Measurements from ENCODE around the gene MAPRE2. TPM values are rescaled to one million over a fixed set of nuclear protein-coding genes. Genes with fewer than 3 reads are reported as not detected.

MAPRE2 gene
- total RNA-seq, 1 donor from 2014 or later: 47.9 TPM

DNA sequence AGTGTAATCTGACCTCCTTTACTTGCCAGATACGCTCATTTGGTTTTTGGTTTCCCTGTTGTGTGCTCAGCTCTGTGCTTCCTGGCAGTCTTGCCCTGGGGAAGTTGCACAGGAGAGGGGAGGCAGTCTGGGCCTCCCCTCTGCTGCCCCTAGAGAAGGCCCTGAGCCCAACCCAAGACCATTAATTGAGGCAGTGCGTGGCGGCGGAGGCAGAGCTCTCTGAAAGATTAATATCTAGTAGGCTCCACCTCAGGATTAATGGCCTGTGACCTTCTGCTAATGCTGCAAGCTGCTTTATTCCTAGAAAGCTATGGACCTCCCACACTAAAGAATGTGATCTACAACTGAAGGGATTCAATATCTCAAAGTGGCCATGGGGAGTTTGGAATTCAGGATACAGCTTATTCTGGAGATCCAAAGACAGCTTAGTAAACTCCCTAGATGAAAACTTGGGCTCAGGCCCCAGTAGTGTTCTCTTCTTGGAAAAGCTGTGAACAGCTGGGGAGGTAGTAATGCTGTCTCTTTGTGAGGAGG, 41.4 kb upstream of the MAPRE2 start:
- no peak overlapping the region for H3K4me3 Mint-ChIP-seq (ENCODE audit: low read depth)
- H3K27ac Mint-ChIP-seq: no peak overlapping the region
- TF ChIP-seq CTCF (IDR thresholded peaks at IDR 0.05; ENCODE audit: unreplicated experiment): no peak
- H3K9me3 Mint-ChIP-seq (ENCODE audit: low read depth): no peaks in the 10 kb centered on the region
- DNase-seq (ENCODE audit: low spot score, unreplicated experiment): no peak
- no peaks in the 10 kb centered on the region for H3K27me3 Mint-ChIP-seq
- no peaks in the 10 kb centered on the region for H3K36me3 Mint-ChIP-seq (ENCODE audit: insufficient read depth)
- H3K4me1 Mint-ChIP-seq (ENCODE audit: low read depth): no peaks in the 10 kb centered on the region

- H3K27ac Mint-ChIP-seq: no peak overlapping the region
- H3K4me1 Mint-ChIP-seq (ENCODE audit: low read depth): no peaks in the 10 kb centered on the region
- no peaks in the 10 kb centered on the region for H3K9me3 Mint-ChIP-seq (ENCODE audit: low read depth)
- DNase-seq (ENCODE audit: low spot score, unreplicated experiment): no peak
- TF ChIP-seq CTCF (IDR thresholded peaks at IDR 0.05; ENCODE audit: unreplicated experiment): no peak
- H3K27me3 Mint-ChIP-seq: no peaks in the 10 kb centered on the region
- no peaks in the 10 kb centered on the region for H3K36me3 Mint-ChIP-seq (ENCODE audit: insufficient read depth)
- H3K4me3 Mint-ChIP-seq (ENCODE audit: low read depth): no peak overlapping the region
These were observed 40.8 kb upstream of the MAPRE2 start for GRCh38 chr18:35000457-35000856.

GRCh38 chr18:35002120-35002519, 39.1 kb upstream of the MAPRE2 start:
- DNase-seq (ENCODE audit: low spot score, unreplicated experiment): no peak
- Mint-ChIP-seq H3K9me3 (ENCODE audit: low read depth) (no peaks in the 10 kb centered on the region), H3K27ac (no peak overlapping the region), H3K36me3 (ENCODE audit: insufficient read depth) (no peaks in the 10 kb centered on the region), H3K27me3 (no peaks in the 10 kb centered on the region), H3K4me1 (ENCODE audit: low read depth) (no peaks in the 10 kb centered on the region), H3K4me3 (ENCODE audit: low read depth) (no peak overlapping the region)
- TF ChIP-seq CTCF (IDR thresholded peaks at IDR 0.05; ENCODE audit: unreplicated experiment): no peak

DNA sequence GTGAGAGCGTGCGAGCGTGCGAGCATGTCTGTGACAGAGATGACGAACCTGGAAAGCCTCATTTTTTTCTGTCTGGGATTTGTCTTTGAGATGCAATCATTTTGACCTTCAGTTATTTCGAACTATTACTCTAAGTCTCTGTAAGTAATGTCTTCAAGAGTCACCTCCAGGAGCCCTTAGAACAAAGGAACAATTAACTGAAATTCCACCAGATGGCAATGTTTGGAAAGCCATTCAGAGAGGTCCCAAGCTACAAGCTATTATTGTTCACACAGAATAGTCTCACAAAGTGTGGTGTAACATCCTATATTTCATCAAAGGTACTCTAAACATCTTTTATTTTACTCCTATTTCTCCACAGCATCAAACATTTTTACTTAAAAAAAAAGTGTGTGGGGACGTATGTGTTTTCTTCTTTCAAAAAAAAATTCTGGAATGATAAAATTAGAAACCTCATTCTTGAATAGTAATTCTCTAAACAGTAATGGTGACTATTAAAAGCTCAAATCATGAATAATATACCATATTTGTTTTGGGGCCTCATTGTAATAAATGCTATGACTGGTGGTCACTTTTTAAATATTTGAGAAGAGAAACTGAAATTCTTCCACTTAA, 35.1 kb upstream of the MAPRE2 start:
- Mint-ChIP-seq H3K27me3 (no peaks in the 10 kb centered on the region), H3K4me3 (ENCODE audit: low read depth) (no peak overlapping the region), H3K4me1 (ENCODE audit: low read depth) (no peaks in the 10 kb centered on the region), H3K36me3 (ENCODE audit: insufficient read depth) (no peaks in the 10 kb centered on the region), H3K9me3 (ENCODE audit: low read depth) (no peaks in the 10 kb centered on the region), H3K27ac (no peak overlapping the region)
- TF ChIP-seq CTCF (IDR thresholded peaks at IDR 0.05; ENCODE audit: unreplicated experiment): peak; percentile 67
- DNase-seq (ENCODE audit: low spot score, unreplicated experiment): no peak

DNA sequence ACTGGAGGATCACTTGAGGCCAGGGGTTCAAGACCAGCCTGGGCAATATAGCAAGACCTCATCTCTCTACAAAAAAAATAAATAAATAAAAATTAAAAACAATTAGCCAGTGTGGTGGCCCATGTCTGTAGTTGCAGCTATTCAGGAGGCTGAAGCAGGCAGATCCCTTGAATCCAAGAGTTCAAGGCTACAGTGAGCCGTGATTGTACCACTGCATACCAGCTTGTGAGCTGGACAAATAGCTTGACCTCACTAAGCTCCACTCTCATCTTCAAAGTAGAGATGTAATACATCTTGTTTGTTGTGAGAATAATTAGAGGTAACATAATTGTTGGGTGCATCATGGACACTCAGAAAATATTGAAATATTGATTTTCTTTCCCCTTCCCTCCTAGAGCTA, 31.1 kb upstream of the MAPRE2 start:
- no peak for TF ChIP-seq CTCF (IDR thresholded peaks at IDR 0.05; ENCODE audit: unreplicated experiment)
- no peak overlapping the region for H3K27ac Mint-ChIP-seq
- H3K4me1 Mint-ChIP-seq (ENCODE audit: low read depth): no peaks in the 10 kb centered on the region

More for the DNA sequence above, 31.1 kb upstream of the MAPRE2 start:
- Mint-ChIP-seq H3K4me3 (ENCODE audit: low read depth) (no peak overlapping the region), H3K27me3 (no peaks in the 10 kb centered on the region), H3K36me3 (ENCODE audit: insufficient read depth) (no peaks in the 10 kb centered on the region), H3K9me3 (ENCODE audit: low read depth) (no peaks in the 10 kb centered on the region)
- DNase-seq (ENCODE audit: low spot score, unreplicated experiment): no peak

Measured in progenitor cell of endocrine pancreas (in vitro differentiated cells).